ENCODE measurements around the gene ACTG1. TPM values are rescaled to one million over a fixed set of nuclear protein-coding genes. Genes with fewer than 3 reads are reported as not detected.

The ACTG1 gene
- total RNA-seq, 1 donor from 2014 or later = 468 TPM

DNA sequence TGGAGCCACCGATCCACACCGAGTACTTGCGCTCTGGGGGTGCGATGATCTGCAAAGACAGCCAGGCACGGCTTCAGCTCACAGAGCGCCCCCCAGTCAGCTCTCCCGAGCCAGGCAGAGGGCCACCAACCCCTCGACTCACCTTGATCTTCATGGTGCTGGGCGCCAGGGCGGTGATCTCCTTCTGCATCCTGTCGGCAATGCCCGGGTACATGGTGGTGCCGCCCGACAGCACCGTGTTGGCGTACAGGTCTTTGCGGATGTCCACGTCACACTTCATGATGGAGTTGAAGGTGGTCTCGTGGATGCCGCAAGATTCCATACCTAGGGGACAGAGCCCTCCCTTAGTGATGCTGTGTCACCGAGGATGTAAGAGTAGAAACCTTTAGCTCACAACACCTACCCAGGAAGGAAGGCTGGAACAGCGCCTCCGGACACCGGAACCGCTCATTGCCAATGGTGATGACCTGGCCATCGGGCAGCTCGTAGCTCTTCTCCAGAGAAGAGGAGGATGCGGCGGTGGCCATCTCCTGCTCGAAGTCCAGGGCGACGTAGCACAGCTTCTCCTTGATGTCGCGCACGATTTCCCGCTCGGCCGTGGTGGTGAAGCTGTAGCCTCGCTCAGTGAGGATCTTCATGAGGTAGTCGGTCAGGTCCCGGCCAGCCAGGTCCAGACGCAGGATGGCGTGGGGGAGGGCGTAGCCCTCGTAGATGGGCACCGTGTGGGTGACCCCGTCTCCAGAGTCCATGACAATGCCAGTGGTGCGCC lies 1.6 kb downstream of the ACTG1 start:
- intact Hi-C loops (cut with DNase I) = loop anchor here (5.0 kb wide), 1 partner anchor 91 kb away; no protein-coding TSS in a partner anchor
- ATAC-seq (no peak), DNase-seq (ENCODE audit: missing footprints) (peak; percentile 60)

DNA sequence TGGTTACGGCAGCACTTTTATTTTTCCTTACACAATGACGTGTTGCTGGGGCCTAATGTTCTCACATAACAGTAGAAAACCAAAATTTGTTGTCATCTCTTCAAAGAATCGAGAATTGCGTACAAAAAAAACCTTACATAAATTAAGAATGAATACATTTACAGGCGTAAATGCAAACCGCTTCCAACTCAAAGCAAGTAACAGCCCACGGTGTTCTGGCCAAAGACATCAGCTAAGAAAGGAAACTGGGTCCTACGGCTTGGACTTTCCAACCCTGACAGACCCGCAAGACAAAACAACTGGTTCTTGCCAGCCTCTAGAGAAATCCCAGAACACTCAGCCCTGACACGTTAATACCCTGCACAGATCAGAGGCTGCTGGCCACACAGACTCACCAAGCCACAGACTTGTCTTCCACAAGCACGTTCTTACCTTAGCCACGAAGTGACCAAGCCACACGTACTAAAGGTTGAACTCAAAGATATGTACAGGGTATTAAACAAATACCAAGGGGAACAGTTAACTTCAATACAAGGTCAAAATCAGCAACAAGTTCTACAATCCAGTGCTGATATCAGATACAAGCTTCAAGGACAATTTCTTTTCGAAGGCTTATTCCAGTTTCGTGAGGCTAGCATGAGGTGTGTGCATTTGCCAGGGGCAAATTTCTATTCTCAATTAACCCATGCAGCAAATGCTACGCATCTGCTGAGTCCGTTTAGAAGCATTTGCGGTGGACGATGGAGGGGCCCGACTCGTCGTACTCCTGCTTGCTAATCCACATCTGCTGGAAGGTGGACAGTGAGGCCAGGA lies 2.4 kb downstream of the ACTG1 start:
- DNase-seq (ENCODE audit: missing footprints) (no peak), ATAC-seq (no peak)
- intact Hi-C loops (cut with DNase I) = loop anchor here (5.0 kb wide), 1 partner anchor 92 kb away; no protein-coding TSS in a partner anchor

GRCh38 chr17:81509207-81509971 lies 3.2 kb downstream of the ACTG1 start:
- intact Hi-C loops (cut with DNase I) = no loop called here
- ATAC-seq (no peak), DNase-seq (ENCODE audit: missing footprints) (no peak)

DNA sequence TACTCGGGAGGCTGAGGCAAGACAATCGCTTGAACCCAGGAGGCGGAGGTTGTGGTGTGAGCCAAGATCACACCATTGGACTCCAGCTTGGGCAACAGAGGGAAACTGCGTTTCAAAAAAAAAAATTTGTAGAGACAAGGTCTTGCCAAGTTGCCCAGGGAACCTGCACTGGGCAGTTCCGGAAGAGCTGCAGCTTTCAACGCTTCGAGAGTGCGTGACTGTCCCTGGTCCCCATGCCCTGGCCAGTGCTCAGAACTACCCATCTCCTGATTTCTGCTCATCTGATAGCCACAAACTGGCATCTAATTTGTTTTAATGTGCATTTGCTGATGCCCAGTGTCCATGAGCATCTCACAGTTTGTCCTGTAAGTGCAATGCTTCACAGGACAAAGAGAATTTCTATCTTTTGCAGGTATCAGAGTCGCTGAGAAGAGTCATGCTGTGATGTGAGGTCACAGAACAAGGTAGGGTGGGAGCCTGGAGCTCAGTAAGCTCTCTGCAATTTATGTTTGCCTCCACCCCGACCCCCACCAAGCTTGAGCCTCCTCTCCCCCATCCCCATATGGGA lies 3.9 kb downstream of the ACTG1 start:
- DNase-seq (ENCODE audit: missing footprints) (no peak), ATAC-seq (no peak)
- intact Hi-C loops (cut with DNase I) = no loop called here

DNA sequence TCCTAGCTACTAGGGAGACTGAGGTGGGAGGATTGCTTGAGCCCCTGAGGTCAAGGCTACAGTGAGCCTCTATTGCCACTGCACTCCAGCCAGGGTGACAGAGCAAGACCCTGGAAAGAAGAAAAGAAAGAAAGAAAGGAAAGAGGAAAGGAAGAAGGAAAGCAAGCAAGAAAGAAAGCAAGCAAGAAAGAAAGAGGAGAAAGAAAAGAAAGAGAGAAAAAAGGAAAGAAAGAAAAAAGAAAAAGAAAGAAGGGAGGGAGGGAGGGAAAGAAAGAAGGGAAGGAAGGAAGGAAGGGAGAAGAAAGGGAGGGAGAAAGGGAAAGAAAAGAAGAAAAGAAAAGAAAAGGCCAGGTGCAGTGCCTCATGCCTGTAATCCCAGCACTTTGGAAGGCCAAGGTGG lies 9.0 kb downstream of the ACTG1 start:
- ATAC-seq = no peak
- intact Hi-C loops (cut with DNase I) = no loop called here

GRCh38 chr17:81502471-81503017 lies 10.1 kb downstream of the ACTG1 start:
- intact Hi-C loops (cut with DNase I) = no loop called here
- DNase-seq (ENCODE audit: missing footprints) = no peak
- ATAC-seq = no peak

More for the DNA sequence above, 9.0 kb downstream of the ACTG1 start:
- DNase-seq (ENCODE audit: missing footprints) = no peak

DNA sequence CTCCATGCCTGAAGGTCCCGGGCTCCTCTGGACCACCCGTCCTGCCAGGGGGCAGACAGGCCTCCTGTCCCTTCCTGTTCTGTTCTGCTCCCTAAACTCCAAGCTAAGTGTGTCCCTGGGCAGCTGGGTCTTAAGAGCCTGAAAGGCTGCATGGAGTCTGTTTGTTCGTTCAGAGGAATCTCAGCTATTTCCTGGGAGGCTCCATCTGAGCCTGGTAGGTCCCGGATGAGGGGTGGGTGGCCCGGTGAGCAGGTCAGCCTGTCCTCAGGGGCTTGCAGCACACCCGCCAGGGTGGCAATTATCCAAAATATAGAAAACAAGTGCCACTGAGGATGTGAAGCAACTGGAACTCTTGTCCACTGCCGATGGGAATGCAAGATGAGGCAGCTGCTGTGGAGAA lies 12.6 kb downstream of the ACTG1 start:
- DNase-seq (ENCODE audit: missing footprints) = no peak
- no peak for ATAC-seq
- intact Hi-C loops (cut with DNase I) = no loop called here

GRCh38 chr17:81499601-81499970 lies 13.0 kb downstream of the ACTG1 start:
- ATAC-seq = no peak
- DNase-seq (ENCODE audit: missing footprints) = no peak
- intact Hi-C loops (cut with DNase I) = no loop called here

- no peak for DNase-seq (ENCODE audit: missing footprints)
- intact Hi-C loops (cut with DNase I) = no loop called here
- peak; percentile 22 for ATAC-seq
These were observed 13.5 kb downstream of the ACTG1 start for GRCh38 chr17:81498953-81499600.

- intact Hi-C loops (cut with DNase I) = no loop called here
- ATAC-seq (no peak), DNase-seq (ENCODE audit: missing footprints) (peak; percentile 40)
These were observed 17.8 kb downstream of the ACTG1 start for GRCh38 chr17:81494626-81495377.

GRCh38 chr17:81493198-81494038 lies 19.2 kb downstream of the ACTG1 start:
- ATAC-seq = no peak
- no peak for DNase-seq (ENCODE audit: missing footprints)
- intact Hi-C loops (cut with DNase I) = no loop called here

- ATAC-seq = no peak
- DNase-seq (ENCODE audit: missing footprints) = no peak
- intact Hi-C loops (cut with DNase I) = no loop called here
These were observed 19.9 kb downstream of the ACTG1 start for GRCh38 chr17:81492706-81493105.

- intact Hi-C loops (cut with DNase I) = no loop called here
- DNase-seq (ENCODE audit: missing footprints) (no peak), ATAC-seq (no peak)
These were observed 20.4 kb downstream of the ACTG1 start for GRCh38 chr17:81492202-81492601.

- intact Hi-C loops (cut with DNase I) = no loop called here
- DNase-seq (ENCODE audit: missing footprints) = no peak
- ATAC-seq = no peak
These were observed 20.8 kb downstream of the ACTG1 start for GRCh38 chr17:81491761-81492160.

DNA sequence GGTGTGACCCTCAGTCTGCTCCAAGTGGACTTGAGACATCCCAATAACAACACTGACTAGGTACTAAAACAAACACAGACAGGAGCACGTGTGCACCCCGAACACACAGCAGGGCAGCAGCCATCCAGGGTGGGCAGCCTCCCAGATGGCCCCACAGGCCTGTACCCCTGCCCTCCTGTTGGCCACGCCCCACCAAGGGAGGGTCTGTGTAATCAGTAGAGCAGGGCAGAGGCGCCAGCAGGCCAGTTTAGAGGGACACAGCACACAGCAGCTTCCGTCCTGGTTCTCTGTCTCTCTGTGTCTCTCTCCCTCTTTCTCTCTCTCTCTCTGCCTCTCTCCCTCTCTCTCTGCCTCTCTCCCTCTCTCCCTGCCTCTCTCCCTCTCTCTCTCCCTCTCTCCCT lies 21.4 kb downstream of the ACTG1 start:
- ATAC-seq = no peak
- no peak for DNase-seq (ENCODE audit: missing footprints)
- intact Hi-C loops (cut with DNase I) = no loop called here

GRCh38 chr17:81489998-81490992 lies 22.3 kb downstream of the ACTG1 start:
- ATAC-seq (no peak), DNase-seq (ENCODE audit: missing footprints) (no peak)
- intact Hi-C loops (cut with DNase I) = loop anchor here (2.0 kb wide), 1 partner anchor 143 kb away; no protein-coding TSS in a partner anchor
